AG04450 (cell line): ENCODE measurements around the gene HSPBAP1. TPM values are rescaled to one million over a fixed set of nuclear protein-coding genes. Genes with fewer than 3 reads are reported as not detected.
A peak's percentile ranks its signal among the peaks of the same experiment; 100 is the strongest.

Source experiments
- CTCF ChIA-PET: fragments of 300-600, 350-600 bp; formaldehyde crosslinking; extraction: SDS; loops from one replicate; lab custom pipeline; 2022; ENCODE audit warnings: antibody characterized with exemption, inconsistent platforms; lab: Charles Lee
- POLR2A ChIA-PET: fragments of 350-600 bp; formaldehyde crosslinking; extraction: SDS; loops from one replicate; lab custom pipeline; 2021; ENCODE audit warnings: antibody characterized with exemption, inconsistent platforms; lab: Yijun Ruan, JAX
- DNase-seq: peaks from one replicate; pipeline ENCODE4 v3.0.0-alpha.2; 2011; ENCODE audit warnings: low read depth, low spot score
- H3K27ac ChIP-seq: one replicate; pipeline ENCODE4 v1.5.1; 2012; ENCODE audit warnings: low read depth, low read length, control low read depth
- H3K27me3 ChIP-seq: one replicate; pipeline ENCODE4 v1.6.0; 2012; ENCODE audit warnings: low read length; ENCODE audit not compliant: control insufficient read depth, insufficient read depth
- H3K4me3 ChIP-seq: 2 replicates; pipeline ENCODE4 v1.5.1; 2011; ENCODE audit warnings: mild to moderate bottlenecking, low read depth, low read length, control low read depth
- H3K9me3 ChIP-seq: 2 replicates; pipeline ENCODE4 v1.5.1; 2012; ENCODE audit warnings: low read length; ENCODE audit not compliant: control insufficient read depth, insufficient read depth
- polyA plus RNA-seq: library from polyadenylated mRNA; depleted of rRNA; stranded (reverse); fragments of >200 nt; gene quantifications from 2 replicates; pipeline ENCODE4 v1.2.3, GENCODE V29; 2011; rRNA removed
- TF ChIP-seq, protein P1 (sequence below): IDR thresholded peaks from 2 replicates; pipeline ENCODE4 v1.5.1; 2011; ENCODE audit warnings: low read depth, low read length, control low read depth, inconsistent platforms

HSPBAP1 gene
- polyA plus RNA-seq, 1 experiment = 8.3 TPM

DNA sequence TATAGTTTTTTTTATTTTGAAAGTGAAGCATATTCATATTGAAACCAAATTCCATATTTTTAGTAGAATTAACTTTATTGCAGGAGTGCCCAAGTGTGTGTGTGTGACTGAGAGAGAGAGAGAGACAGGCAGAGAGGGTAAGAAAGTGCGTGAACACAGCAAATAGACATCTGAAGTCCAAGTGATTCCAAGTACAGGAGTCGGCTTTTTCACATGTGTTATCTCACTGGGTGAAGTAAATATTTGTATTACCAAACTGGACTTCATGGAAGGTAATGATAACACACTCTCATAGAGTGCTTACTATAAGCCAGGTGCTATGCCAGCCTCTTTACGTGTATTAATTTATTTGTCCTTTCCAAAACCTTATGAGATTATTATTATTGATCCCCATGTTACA lies 101.0 kb downstream of the HSPBAP1 start:
- ChIA-PET CTCF (no interaction called here), POLR2A (no interaction called here)
- H3K9me3 ChIP-seq = no peaks in the 10 kb centered on the region
- no peak overlapping the region for H3K27ac ChIP-seq
- no peak for DNase-seq
- H3K4me3 ChIP-seq = no peak overlapping the region
- no peaks in the 10 kb centered on the region for H3K27me3 ChIP-seq
- TF ChIP-seq, protein P1, sequence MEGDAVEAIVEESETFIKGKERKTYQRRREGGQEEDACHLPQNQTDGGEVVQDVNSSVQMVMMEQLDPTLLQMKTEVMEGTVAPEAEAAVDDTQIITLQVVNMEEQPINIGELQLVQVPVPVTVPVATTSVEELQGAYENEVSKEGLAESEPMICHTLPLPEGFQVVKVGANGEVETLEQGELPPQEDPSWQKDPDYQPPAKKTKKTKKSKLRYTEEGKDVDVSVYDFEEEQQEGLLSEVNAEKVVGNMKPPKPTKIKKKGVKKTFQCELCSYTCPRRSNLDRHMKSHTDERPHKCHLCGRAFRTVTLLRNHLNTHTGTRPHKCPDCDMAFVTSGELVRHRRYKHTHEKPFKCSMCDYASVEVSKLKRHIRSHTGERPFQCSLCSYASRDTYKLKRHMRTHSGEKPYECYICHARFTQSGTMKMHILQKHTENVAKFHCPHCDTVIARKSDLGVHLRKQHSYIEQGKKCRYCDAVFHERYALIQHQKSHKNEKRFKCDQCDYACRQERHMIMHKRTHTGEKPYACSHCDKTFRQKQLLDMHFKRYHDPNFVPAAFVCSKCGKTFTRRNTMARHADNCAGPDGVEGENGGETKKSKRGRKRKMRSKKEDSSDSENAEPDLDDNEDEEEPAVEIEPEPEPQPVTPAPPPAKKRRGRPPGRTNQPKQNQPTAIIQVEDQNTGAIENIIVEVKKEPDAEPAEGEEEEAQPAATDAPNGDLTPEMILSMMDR = no peak

- H3K27me3 ChIP-seq = no peaks in the 10 kb centered on the region
- H3K4me3 ChIP-seq = no peak overlapping the region
- TF ChIP-seq, protein P1 = no peak
- CTCF ChIA-PET = interaction anchor here (1.2 kb wide), 1 partner anchor 13 kb away, joined by 3 read pairs; no protein-coding TSS in a partner anchor
- DNase-seq = peak; percentile 29
- no peaks in the 10 kb centered on the region for H3K9me3 ChIP-seq
- peak overlapping the region; percentile 21 for H3K27ac ChIP-seq
- POLR2A ChIA-PET = no interaction called here
Measured at GRCh38 chr3:122691195-122691594, 102.4 kb downstream of the HSPBAP1 start.

GRCh38 chr3:122690096-122690495 lies 103.5 kb downstream of the HSPBAP1 start:
- TF ChIP-seq, protein P1 = no peak

More at GRCh38 chr3:122690096-122690495, 103.5 kb downstream of the HSPBAP1 start:
- no peak for DNase-seq
- ChIA-PET POLR2A (no interaction called here), CTCF (interaction anchor here (1.0 kb wide), 1 partner anchor 12 kb away, joined by 4 read pairs; no protein-coding TSS in a partner anchor)
- Histone ChIP-seq H3K9me3 (no peaks in the 10 kb centered on the region), H3K27me3 (no peaks in the 10 kb centered on the region), H3K4me3 (no peak overlapping the region), H3K27ac (no peak overlapping the region)

Other genes with a start within 250 kb of the HSPBAP1 start
- 18.9 and 24.4 TPM in 2 replicates for gene PARP9, start 229.5 kb downstream of the HSPBAP1 start, polyA plus RNA-seq
- 7.0 and 8.3 TPM in 2 replicates for gene DTX3L, start 229.5 kb downstream of the HSPBAP1 start, polyA plus RNA-seq
- gene PARP15, start 216.2 kb downstream of the HSPBAP1 start, polyA plus RNA-seq = 0.09 and 0.22 TPM in 2 replicates
- gene PARP14, start 113.0 kb downstream of the HSPBAP1 start, polyA plus RNA-seq = 23.5 and 29.3 TPM in 2 replicates
- 12.0 and 16.4 TPM in 2 replicates for gene SLC49A4, start 1.2 kb upstream of the HSPBAP1 start, polyA plus RNA-seq
- gene SEMA5B, start 233.9 kb upstream of the HSPBAP1 start, polyA plus RNA-seq = not detected in 2 replicates